Peyer's patch (tissue), 4 donors: ENCODE data around the gene NFIX.
"Not testable (repeated sequence)": the region's sequence is repeated elsewhere in the genome, so short reads cannot be mapped to it uniquely, and the experiment has no call there.

Experiments used
- CTCF ChIP-seq, 6 experiments: fragments of 450-650 bp in 4 of 6; fragments of 200-600 bp in 2 of 6; sonication (generic) in 1 of 6; IDR thresholded peaks; one replicate each; pipeline ENCODE4 v1.5.1; 2017 to 2019; ENCODE audit warnings: antibody characterized with exemption in 6 of 6, mild to moderate bottlenecking in 3 of 6, moderate library complexity in 1 of 6
- POLR2A ChIP-seq, 2 donors: fragments of 450-650 bp; IDR thresholded peaks; one replicate each; pipeline ENCODE4 v1.5.1; 2017; ENCODE audit warnings: antibody characterized with exemption in 2 of 2, mild to moderate bottlenecking in 2 of 2, moderate library complexity in 2 of 2

- TF ChIP-seq CTCF, POLR2A (IDR thresholded peaks at IDR 0.05): not testable (repeated sequence)
Observed at GRCh38 chr19:12957389-12957952, 37.8 kb upstream of the NFIX start.
